ENCODE measurements around the gene TEX29. TPM values are rescaled to one million over a fixed set of nuclear protein-coding genes. Genes with fewer than 3 reads are reported as not detected.

The TEX29 gene
- total and polyA plus RNA-seq, 9 of the 15 experiments (the other 6 are each of a cell fraction or from before 2014, with no cell fraction given), result 0.11 TPM; not detected in 7

DNA sequence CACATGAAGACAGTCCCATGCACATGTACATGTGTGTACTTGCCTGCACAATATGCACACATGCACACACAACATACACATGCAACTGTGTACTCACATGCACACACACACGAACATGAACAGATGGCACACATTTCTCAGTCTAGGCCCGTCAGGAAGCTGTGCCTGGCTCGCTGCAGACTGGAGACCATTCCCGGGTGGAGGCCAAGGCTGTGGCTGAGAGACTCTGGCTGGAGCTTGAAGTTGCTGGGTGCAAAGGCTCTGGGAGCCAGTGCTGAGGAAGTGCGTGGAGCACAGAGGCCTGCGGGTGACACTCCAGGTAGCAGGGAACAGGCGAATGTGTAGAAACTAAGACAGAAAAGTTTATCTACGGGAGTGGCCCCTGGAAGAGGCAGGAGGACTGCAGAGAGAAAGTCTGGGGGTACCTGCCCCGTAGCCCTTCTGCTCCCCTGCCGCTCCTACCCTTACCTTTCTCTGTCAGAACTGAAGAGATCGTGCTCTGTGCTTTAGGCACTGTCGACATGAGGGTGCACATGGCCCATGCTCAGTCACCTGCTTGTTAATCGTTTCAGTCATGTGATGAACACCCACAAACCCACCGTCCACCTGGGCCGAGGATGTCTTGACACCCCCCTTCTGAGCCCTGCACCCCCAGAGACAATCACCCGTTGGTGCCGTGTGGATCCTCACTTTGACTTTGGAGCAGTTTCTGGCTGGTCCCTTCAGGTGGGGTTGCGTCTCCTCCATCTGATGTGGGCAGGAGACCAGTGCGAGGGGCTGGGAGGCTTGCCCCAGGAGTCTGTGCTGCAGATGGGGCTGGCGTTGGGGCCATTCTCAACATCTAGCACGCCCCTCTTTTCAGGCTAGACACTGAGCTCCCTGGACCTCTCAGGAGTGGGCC lies 69.4 kb downstream of the TEX29 start (continued):
- TF ChIP-seq ZNF280A (IDR thresholded peaks at IDR 0.05; ENCODE audit: low read depth, partially characterized antibody) (no peak), ZBTB1 (CRISPR knock-in tag; IDR thresholded peaks at IDR 0.05; ENCODE audit: borderline replicate concordance, low read depth) (no peak), ELK1 (CRISPR knock-in tag; IDR thresholded peaks at IDR 0.05) (no peak), ZNF3 (CRISPR knock-in tag; IDR thresholded peaks at IDR 0.05) (no peak), ZNF436 (CRISPR knock-in tag; IDR thresholded peaks at IDR 0.05) (no peak), ZBTB7A (IDR thresholded peaks at IDR 0.05; ENCODE audit: borderline replicate concordance, control insufficient read depth, low read depth, low read length) (no peak)
- TF ChIP-seq, protein P1, sequence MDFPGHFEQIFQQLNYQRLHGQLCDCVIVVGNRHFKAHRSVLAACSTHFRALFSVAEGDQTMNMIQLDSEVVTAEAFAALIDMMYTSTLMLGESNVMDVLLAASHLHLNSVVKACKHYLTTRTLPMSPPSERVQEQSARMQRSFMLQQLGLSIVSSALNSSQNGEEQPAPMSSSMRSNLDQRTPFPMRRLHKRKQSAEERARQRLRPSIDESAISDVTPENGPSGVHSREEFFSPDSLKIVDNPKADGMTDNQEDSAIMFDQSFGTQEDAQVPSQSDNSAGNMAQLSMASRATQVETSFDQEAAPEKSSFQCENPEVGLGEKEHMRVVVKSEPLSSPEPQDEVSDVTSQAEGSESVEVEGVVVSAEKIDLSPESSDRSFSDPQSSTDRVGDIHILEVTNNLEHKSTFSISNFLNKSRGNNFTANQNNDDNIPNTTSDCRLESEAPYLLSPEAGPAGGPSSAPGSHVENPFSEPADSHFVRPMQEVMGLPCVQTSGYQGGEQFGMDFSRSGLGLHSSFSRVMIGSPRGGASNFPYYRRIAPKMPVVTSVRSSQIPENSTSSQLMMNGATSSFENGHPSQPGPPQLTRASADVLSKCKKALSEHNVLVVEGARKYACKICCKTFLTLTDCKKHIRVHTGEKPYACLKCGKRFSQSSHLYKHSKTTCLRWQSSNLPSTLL (IDR thresholded peaks at IDR 0.05), result no peak

All from K562 (cell line).